ENCODE results near the gene STARD7.

Gene STARD7

DNA sequence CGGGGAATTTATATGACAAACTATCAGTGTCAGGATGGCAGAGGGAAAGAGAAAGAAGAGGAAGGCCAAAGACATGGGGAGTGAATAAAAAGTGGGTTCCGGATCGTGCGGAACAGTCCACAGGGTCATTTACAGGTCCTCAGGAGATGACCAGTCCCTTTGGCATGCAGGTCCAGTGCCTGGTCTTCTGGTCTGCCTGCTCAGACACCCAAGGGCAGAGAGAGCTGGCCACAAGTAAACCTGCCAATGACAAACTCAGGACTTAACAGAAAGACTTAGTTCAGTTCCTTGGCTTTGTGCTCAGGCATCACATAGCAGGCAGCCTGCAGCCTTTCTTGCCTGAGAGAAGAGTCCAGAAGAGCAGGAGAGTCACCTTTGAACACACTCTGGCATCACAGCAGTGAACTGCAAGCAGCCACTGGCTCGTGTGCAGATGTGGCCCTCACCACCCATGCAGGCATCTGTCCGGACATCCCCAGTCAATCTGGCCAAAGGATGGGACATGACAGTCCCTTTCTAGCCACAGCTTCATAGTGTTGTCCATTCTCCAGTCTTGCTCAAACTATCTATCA is 43.2 kb upstream of the STARD7 start:
- TF ChIP-seq, protein P1, sequence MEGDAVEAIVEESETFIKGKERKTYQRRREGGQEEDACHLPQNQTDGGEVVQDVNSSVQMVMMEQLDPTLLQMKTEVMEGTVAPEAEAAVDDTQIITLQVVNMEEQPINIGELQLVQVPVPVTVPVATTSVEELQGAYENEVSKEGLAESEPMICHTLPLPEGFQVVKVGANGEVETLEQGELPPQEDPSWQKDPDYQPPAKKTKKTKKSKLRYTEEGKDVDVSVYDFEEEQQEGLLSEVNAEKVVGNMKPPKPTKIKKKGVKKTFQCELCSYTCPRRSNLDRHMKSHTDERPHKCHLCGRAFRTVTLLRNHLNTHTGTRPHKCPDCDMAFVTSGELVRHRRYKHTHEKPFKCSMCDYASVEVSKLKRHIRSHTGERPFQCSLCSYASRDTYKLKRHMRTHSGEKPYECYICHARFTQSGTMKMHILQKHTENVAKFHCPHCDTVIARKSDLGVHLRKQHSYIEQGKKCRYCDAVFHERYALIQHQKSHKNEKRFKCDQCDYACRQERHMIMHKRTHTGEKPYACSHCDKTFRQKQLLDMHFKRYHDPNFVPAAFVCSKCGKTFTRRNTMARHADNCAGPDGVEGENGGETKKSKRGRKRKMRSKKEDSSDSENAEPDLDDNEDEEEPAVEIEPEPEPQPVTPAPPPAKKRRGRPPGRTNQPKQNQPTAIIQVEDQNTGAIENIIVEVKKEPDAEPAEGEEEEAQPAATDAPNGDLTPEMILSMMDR (IDR thresholded peaks at IDR 0.05; ENCODE audit: borderline replicate concordance, control extremely low read depth, extremely low read depth, insufficient read depth, missing control alignments) = no peak
- in situ Hi-C loops (cut with MboI; ENCODE audit: low sequenced_read_pairs, unreplicated experiment) = loop anchor here (25.0 kb wide), 1 partner anchor 240 kb away; no protein-coding TSS in a partner anchor
- DNase-seq (ENCODE audit: low spot score) = no peak

DNA sequence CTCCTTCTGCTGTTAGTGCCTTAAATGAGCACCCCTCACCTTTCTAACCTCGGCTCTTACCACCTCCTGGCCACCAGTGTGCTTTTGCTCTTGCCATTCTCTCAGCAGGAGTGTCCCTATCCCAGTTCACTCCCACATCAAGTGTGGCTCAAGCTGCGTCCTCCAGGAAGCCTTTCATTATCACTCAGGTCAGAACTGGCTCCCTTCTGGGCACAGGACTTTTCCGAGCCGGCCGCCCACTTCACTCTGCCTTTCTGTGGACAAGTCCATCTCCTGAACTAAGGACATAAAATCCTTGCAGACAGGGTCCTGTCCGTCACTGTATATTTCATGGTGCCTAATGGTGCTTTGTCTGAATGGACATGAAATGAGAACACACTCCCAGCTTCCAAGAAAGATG is 41.6 kb upstream of the STARD7 start:
- TF ChIP-seq, protein P1 (IDR thresholded peaks at IDR 0.05; ENCODE audit: borderline replicate concordance, control extremely low read depth, extremely low read depth, insufficient read depth, missing control alignments) = no peak
- in situ Hi-C loops (cut with MboI; ENCODE audit: low sequenced_read_pairs, unreplicated experiment) = loop anchor here (25.0 kb wide), 1 partner anchor 238 kb away; no protein-coding TSS in a partner anchor
- DNase-seq (ENCODE audit: low spot score) = no peak

DNA sequence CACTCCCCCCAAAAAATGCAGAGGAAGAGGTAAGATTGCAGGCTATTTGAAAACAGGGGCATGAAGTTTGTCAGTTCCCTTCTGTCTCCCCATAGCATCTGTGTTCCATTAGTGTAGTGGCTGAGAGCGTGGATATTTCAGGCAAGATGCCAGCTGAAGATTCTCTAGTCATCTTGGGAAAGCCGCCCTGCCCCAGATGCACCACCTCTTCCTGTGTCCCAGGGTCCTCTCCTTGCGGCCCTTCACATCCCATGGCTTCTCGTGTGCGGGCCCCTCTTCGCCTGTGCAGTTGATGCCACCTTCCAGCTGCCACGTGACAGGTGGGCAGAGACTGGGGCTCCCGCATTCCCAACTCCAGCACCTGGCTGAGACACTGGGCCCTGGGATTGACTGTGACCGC is 41.0 kb upstream of the STARD7 start:
- DNase-seq (ENCODE audit: low spot score) = no peak
- TF ChIP-seq, protein P1 (IDR thresholded peaks at IDR 0.05; ENCODE audit: borderline replicate concordance, control extremely low read depth, extremely low read depth, insufficient read depth, missing control alignments) = no peak
- in situ Hi-C loops (cut with MboI; ENCODE audit: low sequenced_read_pairs, unreplicated experiment) = loop anchor here (25.0 kb wide), 1 partner anchor 237 kb away; no protein-coding TSS in a partner anchor

DNA sequence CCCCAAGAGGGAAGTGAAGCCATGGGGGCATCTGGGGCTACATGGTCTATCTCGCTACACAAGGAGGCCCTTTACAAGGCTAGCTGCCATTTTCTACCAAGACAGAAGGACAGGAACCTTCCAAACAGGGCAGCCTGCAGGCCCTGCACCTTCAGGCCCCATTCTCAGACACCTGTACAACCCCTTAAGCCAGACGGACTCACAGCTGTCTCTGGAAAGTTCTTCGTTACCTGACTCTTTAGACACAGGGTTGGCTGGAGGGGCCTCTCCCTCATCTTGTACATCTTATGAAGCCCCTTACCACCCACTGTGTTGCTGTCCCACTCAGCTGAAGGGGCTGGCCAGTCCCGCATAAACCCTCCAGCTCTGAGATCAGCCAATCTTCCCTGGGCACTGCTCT is 40.0 kb upstream of the STARD7 start:
- DNase-seq (ENCODE audit: low spot score) = no peak
- TF ChIP-seq, protein P1 (IDR thresholded peaks at IDR 0.05; ENCODE audit: borderline replicate concordance, control extremely low read depth, extremely low read depth, insufficient read depth, missing control alignments) = no peak
- in situ Hi-C loops (cut with MboI; ENCODE audit: low sequenced_read_pairs, unreplicated experiment) = no loop called here

DNA sequence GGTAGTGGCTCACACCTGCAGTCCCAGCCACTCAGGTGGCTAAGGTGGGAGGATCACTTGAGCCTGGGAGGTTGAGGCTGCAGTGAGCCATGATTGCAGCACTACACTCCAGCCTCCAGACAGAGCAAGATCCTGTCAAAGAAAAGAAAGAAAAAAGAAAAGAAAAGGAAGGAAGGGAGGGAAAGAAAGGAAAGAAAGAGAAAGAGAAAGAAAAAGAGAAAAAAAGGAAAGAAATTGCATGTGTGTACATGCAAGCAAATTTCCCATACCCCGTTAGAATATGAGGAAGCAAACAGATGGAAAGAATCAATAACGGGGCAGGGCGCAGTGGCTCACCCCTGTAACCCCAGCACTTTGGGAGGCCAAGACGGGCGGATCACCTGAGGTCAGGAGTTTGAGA is 39.3 kb upstream of the STARD7 start:
- in situ Hi-C loops (cut with MboI; ENCODE audit: low sequenced_read_pairs, unreplicated experiment) = no loop called here
- TF ChIP-seq, protein P1 (IDR thresholded peaks at IDR 0.05; ENCODE audit: borderline replicate concordance, control extremely low read depth, extremely low read depth, insufficient read depth, missing control alignments) = no peak
- DNase-seq (ENCODE audit: low spot score) = no peak

DNA sequence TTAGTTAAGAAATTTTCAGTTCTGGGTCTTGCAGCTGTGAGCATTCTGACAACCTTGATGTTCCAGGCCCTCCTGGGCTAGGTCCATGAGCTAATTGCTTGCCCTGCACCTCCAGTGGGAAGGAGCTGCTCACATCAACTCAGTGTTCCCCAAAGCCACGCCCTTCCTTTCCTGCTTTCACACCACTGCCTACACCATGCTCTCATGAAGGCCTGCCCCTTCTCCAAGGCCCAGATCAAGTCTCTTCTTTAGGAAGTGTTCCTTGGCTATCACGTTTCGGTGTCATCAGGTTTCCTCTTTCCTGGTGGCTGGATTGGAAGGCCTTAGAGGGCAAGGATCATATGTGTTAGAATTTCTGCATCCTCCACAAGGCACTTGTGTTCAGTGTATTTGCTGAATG is 38.4 kb upstream of the STARD7 start:
- TF ChIP-seq, protein P1 (IDR thresholded peaks at IDR 0.05; ENCODE audit: borderline replicate concordance, control extremely low read depth, extremely low read depth, insufficient read depth, missing control alignments) = no peak
- in situ Hi-C loops (cut with MboI; ENCODE audit: low sequenced_read_pairs, unreplicated experiment) = no loop called here
- DNase-seq (ENCODE audit: low spot score) = no peak

Measured in GM13976 (cell line).